ENCODE measurements around the gene SLC2A8. TPM values are rescaled to one million over a fixed set of nuclear protein-coding genes. Genes with fewer than 3 reads are reported as not detected.

The SLC2A8 gene
- total RNA-seq, 1 experiment from 2014 or later = 144 TPM

DNA sequence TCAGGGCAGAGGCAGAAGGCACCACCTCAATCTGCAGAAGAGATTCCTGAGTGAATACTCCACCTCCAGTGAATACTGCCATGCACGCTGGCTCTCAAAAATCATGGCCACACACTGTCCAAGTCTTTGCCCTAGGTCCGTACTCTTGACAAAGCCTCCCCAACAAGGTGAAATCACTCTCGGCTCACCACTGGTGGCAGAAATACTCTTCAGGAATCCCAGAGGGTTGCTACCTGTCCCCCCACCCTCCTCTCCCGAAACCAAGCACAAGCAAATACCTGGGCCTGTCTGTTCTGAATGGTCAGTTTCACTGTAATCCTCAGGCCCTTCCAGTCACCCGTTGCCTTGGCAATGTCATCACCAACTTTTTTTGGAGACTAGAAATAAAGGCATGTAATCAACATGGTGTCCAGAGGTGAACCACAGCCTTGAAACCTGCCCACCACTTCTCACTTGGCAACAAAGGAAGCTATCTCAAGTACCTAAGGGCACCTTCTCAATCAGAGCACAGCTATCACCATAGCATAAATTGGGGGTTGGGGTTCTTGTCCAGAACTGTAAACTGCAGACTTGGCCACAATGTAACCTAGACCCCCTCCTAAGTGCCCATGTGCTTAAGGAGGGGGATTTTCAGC lies 52.5 kb downstream of the SLC2A8 start:
- DNase-seq = no peak
- ChIA-PET POLR2A (interaction anchor here (0.5 to 0.6 kb wide), 2 partner anchors 96 to 158 kb away, joined by 3 read pairs; no protein-coding TSS in a partner anchor), CTCF (no interaction called here)
- H3K9me3 Mint-ChIP-seq (ENCODE audit: unreplicated experiment) = no peaks in the 10 kb centered on the region
- Histone ChIP-seq H3K9me3 (0 out of 2 replicates have a peak, but pooled peaks cover 1% of the 10 kb centered on the region), H3K4me1 (peaks cover 9% of the 10 kb centered on the region; the same call in 1 of the 2 replicates), H3K36me3 (ENCODE audit: control insufficient read depth, insufficient read depth, low read length) (peaks cover 7% of the 10 kb centered on the region), H3K27me3 (replicated peaks; ENCODE audit: control insufficient read depth, insufficient read depth, low read length) (no peaks in the 10 kb centered on the region), H3K4me3 (ENCODE audit: low read depth, low read length) (peak overlapping the region; percentile 98)
- H3K27ac Mint-ChIP-seq (ENCODE audit: unreplicated experiment) = peak overlapping the region; percentile 98
- H3K36me3 Mint-ChIP-seq (ENCODE audit: insufficient read depth, unreplicated experiment) = peaks cover 83% of the 10 kb centered on the region
- H3K4me1 Mint-ChIP-seq (ENCODE audit: low read depth, unreplicated experiment) = peaks cover 12% of the 10 kb centered on the region
- TF ChIP-seq, protein P1, sequence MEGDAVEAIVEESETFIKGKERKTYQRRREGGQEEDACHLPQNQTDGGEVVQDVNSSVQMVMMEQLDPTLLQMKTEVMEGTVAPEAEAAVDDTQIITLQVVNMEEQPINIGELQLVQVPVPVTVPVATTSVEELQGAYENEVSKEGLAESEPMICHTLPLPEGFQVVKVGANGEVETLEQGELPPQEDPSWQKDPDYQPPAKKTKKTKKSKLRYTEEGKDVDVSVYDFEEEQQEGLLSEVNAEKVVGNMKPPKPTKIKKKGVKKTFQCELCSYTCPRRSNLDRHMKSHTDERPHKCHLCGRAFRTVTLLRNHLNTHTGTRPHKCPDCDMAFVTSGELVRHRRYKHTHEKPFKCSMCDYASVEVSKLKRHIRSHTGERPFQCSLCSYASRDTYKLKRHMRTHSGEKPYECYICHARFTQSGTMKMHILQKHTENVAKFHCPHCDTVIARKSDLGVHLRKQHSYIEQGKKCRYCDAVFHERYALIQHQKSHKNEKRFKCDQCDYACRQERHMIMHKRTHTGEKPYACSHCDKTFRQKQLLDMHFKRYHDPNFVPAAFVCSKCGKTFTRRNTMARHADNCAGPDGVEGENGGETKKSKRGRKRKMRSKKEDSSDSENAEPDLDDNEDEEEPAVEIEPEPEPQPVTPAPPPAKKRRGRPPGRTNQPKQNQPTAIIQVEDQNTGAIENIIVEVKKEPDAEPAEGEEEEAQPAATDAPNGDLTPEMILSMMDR (IDR thresholded peaks at IDR 0.05; ENCODE audit: insufficient read depth in 1 of 2, low read depth in 1 of 2, low read length in 1 of 2, severe bottlenecking in 1 of 2, unreplicated experiment in 1 of 2) = no peak
- peaks cover 3% of the 10 kb centered on the region for H3K27me3 Mint-ChIP-seq (ENCODE audit: insufficient read depth, unreplicated experiment)
- H3K4me3 Mint-ChIP-seq (ENCODE audit: unreplicated experiment) = peak overlapping the region; percentile 95
- no TSS peak for BruUV-seq (replicated peaks)
- intact Hi-C loops (cut with micrococcal nuclease; ENCODE audit: unreplicated experiment) = no loop called here

DNA sequence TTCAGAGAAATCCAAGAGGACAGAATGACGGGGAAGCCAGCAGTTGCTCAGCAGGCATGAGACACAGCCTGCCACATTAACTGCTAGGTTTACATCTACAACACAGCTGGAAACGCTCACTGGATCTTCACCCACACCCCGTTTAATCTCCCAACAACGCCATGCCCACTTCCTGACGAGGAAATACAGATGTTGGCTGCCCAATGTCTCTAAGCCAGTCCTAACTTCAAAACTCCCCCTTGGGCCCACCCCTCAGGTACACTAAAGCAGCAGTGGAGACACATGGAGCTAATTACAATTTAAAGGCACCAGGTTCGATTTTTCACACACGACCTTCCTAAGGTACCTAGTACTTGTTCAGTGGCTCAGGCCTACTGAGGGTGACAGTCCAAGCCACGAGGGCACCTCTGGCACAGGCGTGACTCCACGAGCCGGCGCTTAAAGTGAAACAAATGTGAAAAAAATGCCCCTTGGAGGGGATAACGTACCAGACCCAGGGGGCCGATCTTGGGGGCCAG lies 53.3 kb downstream of the SLC2A8 start:
- Mint-ChIP-seq H3K27me3 (ENCODE audit: insufficient read depth, unreplicated experiment) (peaks cover 3% of the 10 kb centered on the region), H3K27ac (ENCODE audit: unreplicated experiment) (peak overlapping the region; percentile 98), H3K4me3 (ENCODE audit: unreplicated experiment) (peak overlapping the region; percentile 95), H3K36me3 (ENCODE audit: insufficient read depth, unreplicated experiment) (peaks cover 78% of the 10 kb centered on the region), H3K4me1 (ENCODE audit: low read depth, unreplicated experiment) (peaks cover 12% of the 10 kb centered on the region), H3K9me3 (ENCODE audit: unreplicated experiment) (no peaks in the 10 kb centered on the region)
- intact Hi-C loops (cut with micrococcal nuclease; ENCODE audit: unreplicated experiment) = no loop called here
- Histone ChIP-seq H3K4me3 (ENCODE audit: low read depth, low read length) (peak overlapping the region; percentile 98), H3K27me3 (replicated peaks; ENCODE audit: control insufficient read depth, insufficient read depth, low read length) (no peaks in the 10 kb centered on the region), H3K36me3 (ENCODE audit: control insufficient read depth, insufficient read depth, low read length) (peaks cover 7% of the 10 kb centered on the region), H3K9me3 (no peaks in the 10 kb centered on the region), H3K4me1 (peaks cover 9% of the 10 kb centered on the region; the same call in 1 of the 2 replicates)
- ChIA-PET POLR2A (interaction anchor here (0.5 to 2.0 kb wide), 2 partner anchors 53 to 95 kb away, joined by 3 to 9 read pairs; partner anchors contain the start of gene SLC2A8), CTCF (no interaction called here)
- peak in 1 of 2 experiments; percentile 11 for DNase-seq
- TF ChIP-seq, protein P1 (IDR thresholded peaks at IDR 0.05; ENCODE audit: insufficient read depth in 1 of 2, low read depth in 1 of 2, low read length in 1 of 2, severe bottlenecking in 1 of 2, unreplicated experiment in 1 of 2) = no peak
- BruUV-seq (replicated peaks) = no TSS peak

DNA sequence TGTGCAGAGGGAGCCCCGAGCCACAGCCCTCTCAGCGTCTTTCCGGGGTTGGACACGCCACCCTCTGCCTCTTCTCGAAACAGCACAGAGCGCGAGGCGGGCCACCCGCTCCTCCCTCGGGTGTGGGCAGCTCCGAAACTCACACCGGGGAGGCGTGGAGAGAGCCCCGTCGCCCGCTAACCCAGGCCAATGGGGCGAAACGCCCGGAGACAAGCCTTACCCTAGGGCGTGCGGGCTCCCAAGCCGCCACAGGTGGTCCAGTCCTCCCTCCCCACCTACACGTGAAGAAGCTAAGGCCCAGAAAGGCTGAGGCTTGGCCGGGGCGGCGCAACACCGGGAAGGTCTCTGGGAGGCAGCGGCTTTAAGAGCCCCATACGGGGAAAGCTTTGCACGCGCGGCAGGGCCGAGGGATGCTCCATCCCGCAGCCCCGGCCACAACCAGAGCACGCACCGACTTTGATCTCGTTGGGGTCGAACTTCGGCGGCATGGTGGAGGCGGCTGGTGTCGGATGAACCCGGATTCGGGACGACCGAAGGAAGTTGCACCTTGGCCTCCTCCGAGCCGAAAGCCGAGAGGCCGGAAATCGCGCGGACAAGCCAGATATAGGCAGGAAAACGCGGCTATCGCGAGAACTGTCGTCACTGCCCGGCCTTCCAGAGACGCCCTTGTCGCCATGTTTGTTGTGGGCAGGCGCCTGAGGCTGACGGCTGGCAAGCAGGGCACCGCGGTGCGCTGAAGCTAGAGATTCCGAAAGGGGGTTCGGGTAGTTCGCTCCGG lies 54.0 kb downstream of the SLC2A8 start, which contains the start of the genes LRSAM1 and RPL12:
TSS of gene LRSAM1 (plus strand) at position 681 of the 778 bp plus-strand sequence. CDS start 3,018 bp downstream, outside the sequence.
TSS of gene RPL12 (minus strand) at position 577 of the 778 bp plus-strand sequence. CDS start at position 488, 89 bp downstream.
- Histone ChIP-seq H3K4me3 (ENCODE audit: low read depth, low read length) (peak within 1 kb of the TSS; percentile 98), H3K36me3 (ENCODE audit: control insufficient read depth, insufficient read depth, low read length) (peaks cover 7% of the 10 kb centered on the region), H3K9me3 (no peaks in the 10 kb centered on the region), H3K4me1 (peaks cover 9% of the 10 kb centered on the region; the same call in 1 of the 2 replicates), H3K27me3 (replicated peaks; ENCODE audit: control insufficient read depth, insufficient read depth, low read length) (no peaks in the 10 kb centered on the region)
- BruUV-seq (replicated peaks) = TSS peak; percentile 47
- H3K4me3 Mint-ChIP-seq (ENCODE audit: unreplicated experiment) = peak within 1 kb of the TSS; percentile 95
- TF ChIP-seq, protein P1 (IDR thresholded peaks at IDR 0.05; ENCODE audit: insufficient read depth in 1 of 2, low read depth in 1 of 2, low read length in 1 of 2, severe bottlenecking in 1 of 2, unreplicated experiment in 1 of 2) = no peak
- H3K36me3 Mint-ChIP-seq (ENCODE audit: insufficient read depth, unreplicated experiment) = peaks cover 77% of the 10 kb centered on the region
- H3K27ac Mint-ChIP-seq (ENCODE audit: unreplicated experiment) = peak within 1 kb of the TSS; percentile 98
- intact Hi-C loops (cut with micrococcal nuclease; ENCODE audit: unreplicated experiment) = loop anchor here (1.0 kb wide), 1 partner anchor 27 kb away; the partner anchor contains the start of gene ZNF79
- no peaks in the 10 kb centered on the region for H3K9me3 Mint-ChIP-seq (ENCODE audit: unreplicated experiment)
- H3K4me1 Mint-ChIP-seq (ENCODE audit: low read depth, unreplicated experiment) = peaks cover 18% of the 10 kb centered on the region
- POLR2A ChIA-PET = interaction anchor here (0.6 to 2.0 kb wide), 8 partner anchors 27 to 1500 kb away, joined by 3 to 9 read pairs (median 4); partner anchors contain the start of genes SLC2A8 and ZNF79
- CTCF ChIA-PET = interaction anchor here (0.5 to 2.0 kb wide), 2 partner anchors 91 to 467 kb away, joined by 3 to 6 read pairs; no protein-coding TSS in a partner anchor
- peaks cover 3% of the 10 kb centered on the region for H3K27me3 Mint-ChIP-seq (ENCODE audit: insufficient read depth, unreplicated experiment)
- DNase-seq = peak; percentile 96 to 98
